8988T (cell line): ENCODE measurements around the gene GNB5.
A peak's percentile ranks its signal among the peaks of the same experiment; 100 is the strongest.
"Not testable (repeated sequence)": the region's sequence is repeated elsewhere in the genome, so short reads cannot be mapped to it uniquely, and the experiment has no call there.

ENCODE experiments used
- DNase-seq: peaks from one replicate; pipeline ENCODE4 v3.0.0; 2011

The GNB5 gene

DNA sequence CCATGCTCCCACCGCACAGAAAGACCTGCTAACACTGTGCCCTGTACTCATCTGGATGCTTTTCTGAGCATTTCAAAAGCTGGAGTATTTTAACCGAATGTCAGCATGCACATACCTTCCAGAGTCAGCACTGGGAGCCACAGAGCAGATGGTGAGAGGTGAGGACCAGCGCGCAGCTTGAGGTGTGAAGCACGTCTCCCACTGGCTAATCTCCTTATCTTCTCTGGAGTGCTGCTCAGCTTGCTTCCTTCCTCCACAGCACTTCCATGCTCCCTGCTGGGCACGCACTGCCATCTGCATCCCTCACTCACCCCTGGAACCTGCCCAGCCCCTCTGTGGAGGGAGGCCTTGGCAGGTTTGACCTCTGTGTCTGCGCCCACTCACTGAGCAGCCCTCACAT lies at the start of gene GNB5:
Gene GNB5 (minus strand): TSS at position 186 of the 400 bp plus-strand sequence. CDS start 6,716 bp downstream, outside the sequence.
- DNase-seq, result no peak

- no peak for DNase-seq
These were observed 49.0 kb upstream of the GNB5 start for GRCh38 chr15:52240166-52240565.

DNA sequence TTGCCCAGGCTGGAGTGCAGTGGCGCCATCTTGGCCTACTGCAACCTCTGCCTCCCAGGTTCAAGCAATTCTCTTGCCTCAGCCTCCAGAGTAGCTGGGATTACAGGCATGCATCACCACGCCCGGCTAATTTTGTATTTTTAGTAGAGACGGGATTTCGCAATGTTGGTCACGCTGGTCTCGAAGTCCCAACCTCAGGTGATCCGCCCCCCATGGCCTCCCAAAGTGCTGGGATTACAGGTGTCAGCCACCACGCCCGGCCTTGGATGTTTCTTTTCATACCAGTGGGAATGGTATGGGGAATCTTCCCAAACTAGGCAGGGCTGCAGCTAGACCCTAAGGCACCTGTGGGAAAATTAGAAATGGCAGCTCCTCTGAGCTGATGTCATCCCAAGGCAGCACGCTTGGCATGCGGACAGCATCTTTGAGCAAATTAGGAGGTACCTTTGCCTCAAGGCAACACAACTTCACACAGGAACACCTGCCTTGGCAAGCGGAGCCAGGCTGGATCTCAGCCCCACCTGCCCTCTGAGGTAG lies 47.9 kb upstream of the GNB5 start:
- DNase-seq, result not testable (repeated sequence)

DNA sequence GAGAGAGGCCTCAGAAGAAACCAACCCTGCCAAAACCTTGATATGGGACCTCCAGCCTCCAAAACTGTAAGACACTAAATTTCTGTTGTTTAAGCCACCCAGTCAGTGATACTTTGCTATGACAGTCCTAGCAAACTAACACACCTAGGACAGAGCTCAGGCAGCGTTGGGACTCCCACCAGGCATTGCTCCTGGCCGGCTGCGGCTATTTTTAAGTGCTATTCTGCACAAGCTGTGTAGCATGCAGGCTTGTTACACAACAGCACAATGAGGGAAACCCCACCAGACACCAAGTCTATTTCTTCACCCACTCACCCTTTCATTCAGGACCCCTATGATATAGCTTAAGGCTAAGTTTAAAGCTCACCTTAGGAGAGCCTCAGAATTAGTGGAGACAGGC lies 47.0 kb upstream of the GNB5 start:
- no peak for DNase-seq

- no peak for DNase-seq
These were observed 44.8 kb upstream of the GNB5 start for GRCh38 chr15:52236013-52236412.

GRCh38 chr15:52234596-52235541 lies 43.7 kb upstream of the GNB5 start:
- no peak for DNase-seq

DNA sequence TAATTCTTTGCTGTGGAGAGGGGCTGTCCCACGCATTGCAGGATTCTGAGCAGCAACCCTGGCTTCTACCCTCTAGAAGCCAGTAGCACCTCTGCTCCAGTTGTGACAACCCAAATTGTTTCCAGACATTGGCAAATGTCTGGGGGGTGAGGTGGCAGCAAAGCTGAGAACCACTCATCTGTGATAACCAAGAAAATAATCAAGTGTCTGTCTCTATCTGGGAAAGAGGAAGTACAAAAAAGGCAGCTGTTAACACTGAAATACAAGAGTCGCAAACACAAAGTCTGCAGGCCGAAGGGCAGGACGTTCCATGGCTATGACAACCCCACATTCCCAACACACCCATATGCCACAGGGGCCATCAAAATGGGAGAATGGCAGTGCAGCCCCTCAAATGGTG lies 42.2 kb upstream of the GNB5 start:
- DNase-seq, result no peak

DNA sequence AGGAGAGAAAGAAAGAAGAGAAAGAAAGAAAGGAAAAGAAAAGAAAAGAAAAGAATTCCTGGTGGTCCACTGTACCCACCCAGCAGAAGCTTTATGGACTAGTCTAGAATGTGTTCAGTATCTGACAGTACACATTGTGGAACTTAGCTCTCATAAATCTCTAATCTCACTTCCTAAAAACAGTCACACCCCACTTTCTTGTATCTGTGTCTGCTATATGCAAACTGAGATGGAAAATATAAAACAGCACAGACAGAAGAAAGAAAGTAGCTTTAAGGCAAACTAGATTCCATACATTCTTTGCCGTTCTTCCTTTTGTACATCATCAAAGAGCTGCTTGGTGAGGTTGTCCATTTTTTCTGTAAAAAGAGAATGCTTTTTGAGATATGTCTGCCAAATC lies 41.1 kb upstream of the GNB5 start:
- DNase-seq, result no peak

- DNase-seq, result no peak
These were observed 38.9 kb upstream of the GNB5 start for GRCh38 chr15:52230073-52230472.

- no peak for DNase-seq
These were observed 37.7 kb upstream of the GNB5 start for GRCh38 chr15:52228921-52229320.

GRCh38 chr15:52227456-52227855 lies 36.3 kb upstream of the GNB5 start:
- peak; percentile 38 for DNase-seq

DNA sequence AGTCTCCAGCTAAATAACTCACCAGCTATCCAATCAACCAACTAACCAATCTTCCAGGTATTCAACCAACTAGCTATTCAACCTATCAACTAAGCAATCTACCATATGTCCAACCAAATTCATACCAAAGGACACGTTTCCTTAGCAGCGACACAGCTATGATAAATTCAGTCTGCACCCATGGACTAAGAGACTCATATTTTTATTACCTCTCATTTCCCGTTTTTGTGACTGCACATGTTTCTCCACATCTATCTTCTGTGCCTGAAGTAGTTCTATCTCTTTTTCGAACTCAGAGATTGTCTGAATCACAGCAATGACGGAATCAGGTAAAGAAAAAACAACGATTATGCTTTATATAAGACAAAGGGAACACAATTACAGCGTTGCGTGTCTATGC lies 34.0 kb upstream of the GNB5 start:
- DNase-seq, result no peak

GRCh38 chr15:52224211-52224610 lies 33.0 kb upstream of the GNB5 start:
- no peak for DNase-seq

- no peak for DNase-seq
These were observed 30.5 kb upstream of the GNB5 start for GRCh38 chr15:52221730-52222129.

- DNase-seq, result no peak
These were observed 29.9 kb upstream of the GNB5 start for GRCh38 chr15:52220937-52221660.

DNA sequence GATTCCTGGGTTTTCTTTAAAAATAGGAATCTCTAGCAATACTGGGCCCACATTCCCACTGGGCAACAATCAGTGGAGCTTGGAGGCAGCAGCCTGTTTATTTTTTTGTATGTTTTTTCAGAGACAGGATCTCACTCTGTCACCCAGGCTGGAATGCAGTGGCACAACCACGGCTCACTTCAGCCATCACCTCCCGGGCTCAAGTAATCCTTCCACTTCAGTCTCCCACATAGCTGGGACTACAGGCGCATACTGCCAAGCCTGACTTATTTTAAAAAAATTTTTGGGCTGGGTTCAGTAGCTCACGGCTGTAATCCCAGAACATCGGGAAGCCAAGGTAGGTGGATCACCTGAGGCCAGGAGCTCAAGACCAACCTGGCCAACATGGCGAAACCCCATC lies 29.1 kb upstream of the GNB5 start:
- DNase-seq, result no peak

GRCh38 chr15:52218816-52219215 lies 27.6 kb upstream of the GNB5 start:
- DNase-seq, result no peak

DNA sequence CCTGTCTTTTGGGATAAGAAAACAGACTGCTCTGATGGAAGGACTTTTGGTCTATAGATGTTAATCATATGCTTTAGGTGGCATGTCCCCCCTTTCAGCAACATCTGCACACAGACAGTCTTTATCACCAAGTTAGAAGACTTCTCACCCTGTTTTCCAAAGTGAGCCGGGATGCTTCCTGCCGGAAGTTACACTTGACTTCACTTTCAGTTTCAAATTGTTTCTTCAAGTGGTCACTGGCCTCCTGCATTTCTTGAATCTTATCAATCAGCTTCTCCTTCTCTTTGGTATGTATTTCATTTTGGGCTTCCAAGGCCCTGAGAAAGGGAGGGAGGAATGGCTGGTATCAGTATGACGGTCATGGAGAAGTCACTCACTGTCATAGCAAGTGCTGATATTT lies 27.2 kb upstream of the GNB5 start:
- no peak for DNase-seq

GRCh38 chr15:52217186-52217585 lies 26.0 kb upstream of the GNB5 start:
- peak; percentile 13 for DNase-seq

- no peak for DNase-seq
These were observed 23.4 kb upstream of the GNB5 start for GRCh38 chr15:52214553-52214952.

GRCh38 chr15:52213206-52213605 lies 22.0 kb upstream of the GNB5 start:
- DNase-seq, result no peak

DNA sequence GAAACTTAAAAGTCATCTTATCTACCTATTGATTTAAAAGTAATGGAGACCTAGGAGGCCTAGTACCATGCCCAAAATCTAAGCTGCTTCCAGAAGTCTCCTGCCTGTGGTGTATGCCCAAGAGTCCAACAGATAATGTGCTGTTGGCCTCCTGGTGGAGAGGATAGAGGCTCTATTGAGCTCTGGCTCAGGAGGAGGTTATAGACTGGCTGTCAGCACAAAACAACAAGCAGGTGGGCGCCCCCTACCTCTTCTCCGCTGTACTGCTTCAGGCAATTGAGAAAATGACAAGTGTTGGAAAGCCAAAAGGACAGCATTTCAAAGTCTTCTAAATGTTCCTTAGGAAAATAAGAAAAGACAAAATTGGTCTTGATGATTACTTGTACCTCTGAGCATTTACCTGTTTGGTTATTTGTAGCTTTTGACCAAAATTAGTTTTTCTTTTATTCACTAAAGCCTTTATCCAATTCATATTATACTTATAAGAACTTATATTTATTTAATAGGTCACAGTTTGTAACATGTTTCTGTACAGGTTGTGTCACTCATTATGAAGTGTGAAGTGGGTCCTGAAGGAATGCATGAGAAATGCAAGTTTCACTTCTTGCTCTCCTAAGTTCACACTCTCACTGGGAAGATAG lies 17.2 kb upstream of the GNB5 start:
- DNase-seq, result peak; percentile 42

DNA sequence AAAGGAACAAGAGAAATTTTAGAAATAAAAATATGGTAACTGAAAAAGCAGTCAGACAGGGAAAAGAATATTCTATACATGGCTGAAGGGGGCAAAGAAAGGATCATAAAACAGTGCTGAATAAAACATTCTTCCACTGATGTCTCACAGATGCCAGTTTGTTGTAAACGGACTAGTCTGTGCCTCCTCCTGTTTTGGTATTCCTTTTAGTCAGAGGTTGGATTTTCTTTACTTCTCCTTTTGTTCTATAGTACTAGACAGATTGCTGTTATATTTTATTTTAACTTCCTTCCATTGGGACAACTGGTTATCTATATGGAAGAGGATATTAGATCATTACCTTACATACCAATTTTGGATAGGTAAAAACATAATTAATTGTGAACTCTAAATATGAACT lies 16.0 kb upstream of the GNB5 start:
- no peak for DNase-seq
